HG02798 (cell line): ENCODE results near the gene CNTFR.

ENCODE experiments used
- ATAC-seq: cut with Tn5 transposase; IDR thresholded peaks from one replicate; pipeline ENCODE4 v1.9.1; 2021; ENCODE audit warnings: mild to moderate bottlenecking; ENCODE audit not compliant: unreplicated experiment, poor library complexity

Gene CNTFR

DNA sequence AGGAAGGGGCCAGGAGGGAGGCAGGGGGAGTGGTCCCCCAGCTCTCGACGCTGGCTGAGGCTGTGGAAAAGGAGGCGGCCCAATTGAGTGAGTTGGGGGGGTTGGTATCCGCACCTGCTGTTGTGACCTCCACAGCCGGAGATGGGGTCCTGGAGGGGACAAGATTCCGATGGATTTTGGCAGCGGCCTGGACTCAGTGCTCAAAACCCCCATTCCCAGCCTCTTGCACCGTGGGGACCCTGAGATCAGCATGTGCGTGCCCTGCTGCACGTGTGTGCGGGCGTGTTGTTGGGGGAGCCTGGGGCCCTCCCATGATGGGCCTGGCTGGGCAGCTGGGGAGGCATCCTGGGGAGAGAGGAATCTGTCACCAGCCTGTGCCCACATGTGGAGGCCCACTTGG, 15.0 kb downstream of the CNTFR start:
- no peak for ATAC-seq

- no peak for ATAC-seq
Measured at GRCh38 chr9:34573599-34574325, 15.8 kb downstream of the CNTFR start.

GRCh38 chr9:34572628-34573027, 16.9 kb downstream of the CNTFR start:
- no peak for ATAC-seq

GRCh38 chr9:34572092-34572491, 17.4 kb downstream of the CNTFR start:
- no peak for ATAC-seq

GRCh38 chr9:34571481-34571810, 18.1 kb downstream of the CNTFR start:
- ATAC-seq, result no peak

DNA sequence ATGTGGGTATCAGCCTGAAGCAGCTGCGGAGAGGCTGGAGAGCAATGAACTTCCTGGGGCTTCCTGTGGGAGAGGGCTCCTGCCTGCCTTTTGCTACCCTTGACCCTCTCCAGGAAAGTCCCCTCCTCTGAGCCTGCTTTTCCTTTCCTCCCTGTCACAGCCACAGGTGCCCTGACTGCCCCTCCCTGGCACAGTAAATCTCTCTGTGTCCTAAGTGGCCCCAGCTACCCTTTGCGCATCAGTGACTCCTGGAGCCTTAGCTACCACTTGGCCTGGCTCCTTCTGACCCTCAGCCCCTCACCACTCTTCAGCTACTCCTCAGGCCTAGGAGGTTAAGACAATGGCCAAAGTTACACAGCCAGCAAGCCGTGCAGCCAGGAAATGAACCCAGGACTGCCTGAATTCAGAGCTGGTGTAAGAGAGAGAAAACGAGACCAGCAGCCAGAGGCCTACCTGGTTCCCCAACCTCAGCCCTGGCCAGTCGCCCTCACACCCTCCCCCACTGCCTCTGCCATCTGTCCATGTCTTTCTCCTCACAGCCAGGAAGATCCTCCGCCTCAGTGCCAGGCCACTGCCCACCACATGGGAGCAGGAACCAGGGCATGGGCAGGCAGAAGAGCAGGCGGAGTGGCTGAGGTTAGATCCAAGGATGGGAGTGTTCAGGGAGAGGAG, 18.6 kb downstream of the CNTFR start:
- no peak for ATAC-seq

- no peak for ATAC-seq
Measured at GRCh38 chr9:34570376-34570775, 19.1 kb downstream of the CNTFR start.

GRCh38 chr9:34568774-34569173, 20.8 kb downstream of the CNTFR start:
- ATAC-seq, result no peak

GRCh38 chr9:34568133-34568532, 21.4 kb downstream of the CNTFR start:
- no peak for ATAC-seq

- no peak for ATAC-seq
Measured at GRCh38 chr9:34566972-34567371, 22.6 kb downstream of the CNTFR start.

DNA sequence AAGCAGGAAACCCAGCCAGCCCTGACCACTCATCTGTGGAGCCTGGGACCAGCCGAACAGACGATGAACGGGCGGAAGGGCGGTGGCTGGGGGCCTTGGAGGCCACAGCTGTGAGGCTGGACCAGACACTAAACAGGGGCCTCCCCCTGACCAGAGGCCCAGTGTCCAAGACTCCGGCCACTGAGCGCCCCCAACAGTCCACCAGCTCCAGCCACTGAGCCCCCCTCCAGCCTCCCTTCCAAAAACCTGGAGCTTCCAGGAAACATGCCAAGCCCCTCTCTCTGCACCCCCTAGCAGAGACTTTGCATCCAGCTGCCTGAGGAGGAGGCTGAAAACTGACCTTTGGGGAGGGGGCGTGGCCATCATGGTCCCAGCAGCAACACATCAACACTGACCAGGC, 23.2 kb downstream of the CNTFR start:
- ATAC-seq, result no peak

DNA sequence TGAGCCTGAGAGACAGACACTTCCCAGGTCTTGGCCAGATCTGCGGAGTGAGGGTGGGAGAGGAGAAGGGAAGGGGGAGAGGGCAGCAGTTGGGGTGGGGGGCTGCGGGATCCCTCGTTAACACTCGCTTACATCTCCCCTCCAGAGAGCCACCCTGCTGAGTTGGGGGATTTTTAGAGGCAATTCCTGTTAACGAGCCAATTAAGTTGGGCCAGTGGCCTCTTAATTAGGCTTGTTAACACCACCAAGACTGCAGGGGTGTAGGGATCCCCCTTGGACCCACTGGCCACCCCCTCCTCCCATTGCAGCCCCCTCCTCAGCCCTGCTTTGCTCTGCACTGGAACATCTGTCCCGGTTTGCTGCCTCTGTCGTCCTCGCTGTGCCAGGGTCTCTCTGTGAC, 23.7 kb downstream of the CNTFR start:
- ATAC-seq, result no peak

DNA sequence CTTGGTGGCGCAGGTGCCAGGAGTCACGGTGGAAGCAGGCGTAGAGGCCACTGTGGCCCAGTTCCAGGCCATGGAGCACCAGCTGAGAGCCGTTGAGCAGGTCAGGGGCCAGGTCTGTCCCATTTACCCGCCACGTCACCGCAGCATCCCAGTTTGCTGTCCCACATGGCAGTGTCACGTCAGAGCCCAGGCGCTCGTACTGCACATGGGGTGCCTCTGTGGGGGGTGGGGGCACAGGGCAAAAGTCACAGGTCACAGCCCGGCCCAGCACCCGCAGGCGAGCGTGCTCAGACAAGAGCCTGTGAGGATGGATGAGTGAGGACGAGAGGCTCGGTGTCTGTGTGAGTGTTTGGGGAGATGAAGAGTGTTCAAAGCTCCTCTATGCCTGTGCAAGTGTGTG, 24.9 kb downstream of the CNTFR start:
- no peak for ATAC-seq

DNA sequence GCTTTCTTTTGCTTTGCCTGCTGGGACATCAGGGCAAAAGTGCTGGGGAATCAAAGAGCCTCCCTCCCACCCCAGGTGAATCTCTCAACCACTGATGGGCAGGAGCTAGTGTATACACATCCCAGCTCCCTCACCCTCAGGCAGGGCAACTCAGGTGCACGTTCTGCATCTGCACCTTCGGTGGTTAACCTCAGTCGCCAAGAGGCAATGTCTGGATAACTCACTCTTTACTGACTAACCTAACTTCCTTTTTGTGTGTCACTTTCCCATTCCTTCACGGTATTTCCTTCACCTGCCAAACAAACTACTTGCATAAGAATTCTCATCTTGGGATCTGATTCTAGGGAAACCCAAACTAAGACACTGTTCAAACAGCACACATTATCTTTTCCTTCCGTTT, 26.3 kb downstream of the CNTFR start:
- no peak for ATAC-seq

DNA sequence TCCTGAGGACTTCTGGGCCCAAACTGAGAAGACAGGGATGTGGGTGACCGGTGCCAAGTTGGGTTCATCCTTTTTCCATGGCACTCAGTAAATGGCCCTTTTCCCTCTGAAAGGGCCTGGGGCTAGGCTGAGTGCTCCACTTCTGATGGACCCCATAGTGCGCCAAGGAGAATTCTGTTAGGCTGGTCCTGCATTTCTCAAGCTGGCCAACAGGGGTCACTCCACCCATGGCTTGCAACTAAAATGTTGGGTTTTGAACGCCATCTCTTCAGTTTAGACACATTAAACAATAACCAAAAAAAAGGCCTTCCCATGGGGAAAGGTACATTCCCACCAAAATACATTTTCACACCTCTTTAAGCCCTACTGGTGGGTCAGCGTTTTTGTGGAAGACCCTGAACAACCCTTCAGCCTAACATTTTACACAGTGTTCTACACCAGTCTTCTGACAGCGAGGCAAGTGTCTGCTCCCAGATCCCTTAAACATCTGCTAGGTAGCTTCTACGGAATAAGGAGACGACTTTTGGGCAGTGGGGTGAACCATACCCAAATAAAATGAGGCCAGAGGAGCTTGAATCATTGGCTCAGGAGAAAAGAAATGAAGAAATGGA, 27.3 kb downstream of the CNTFR start:
- ATAC-seq, result no peak

DNA sequence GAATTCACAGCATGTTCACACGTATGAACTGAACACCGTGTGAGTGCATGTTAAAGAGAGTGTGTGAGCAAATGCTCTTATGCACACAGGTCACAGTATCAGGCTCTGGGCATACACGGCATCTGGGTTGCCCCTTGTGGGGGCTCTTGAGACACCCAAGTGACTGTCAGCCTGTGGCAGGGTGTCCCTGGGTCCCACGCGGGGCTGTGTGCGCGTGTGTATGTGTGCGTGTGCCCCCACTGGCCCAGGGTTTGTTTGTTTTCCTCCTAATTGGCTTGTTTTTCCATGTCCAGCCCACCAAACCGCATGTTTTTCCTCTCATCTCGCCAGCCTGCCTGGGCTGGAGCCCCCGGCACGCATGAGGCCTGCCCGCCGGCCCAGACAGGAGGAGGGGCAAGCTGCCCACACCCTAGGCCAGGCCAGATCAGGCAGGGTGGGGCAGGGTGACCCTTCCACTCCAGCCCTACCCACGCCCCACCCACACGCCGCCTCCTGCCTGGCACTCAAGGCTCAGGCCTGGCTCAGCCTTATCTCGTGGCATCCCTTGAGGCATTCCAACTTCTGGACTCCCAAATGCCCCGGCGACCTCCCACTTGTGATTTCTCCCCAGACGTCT, 28.8 kb downstream of the CNTFR start:
- ATAC-seq, result no peak

- ATAC-seq, result no peak
Measured at GRCh38 chr9:34559624-34560455, 29.7 kb downstream of the CNTFR start.

DNA sequence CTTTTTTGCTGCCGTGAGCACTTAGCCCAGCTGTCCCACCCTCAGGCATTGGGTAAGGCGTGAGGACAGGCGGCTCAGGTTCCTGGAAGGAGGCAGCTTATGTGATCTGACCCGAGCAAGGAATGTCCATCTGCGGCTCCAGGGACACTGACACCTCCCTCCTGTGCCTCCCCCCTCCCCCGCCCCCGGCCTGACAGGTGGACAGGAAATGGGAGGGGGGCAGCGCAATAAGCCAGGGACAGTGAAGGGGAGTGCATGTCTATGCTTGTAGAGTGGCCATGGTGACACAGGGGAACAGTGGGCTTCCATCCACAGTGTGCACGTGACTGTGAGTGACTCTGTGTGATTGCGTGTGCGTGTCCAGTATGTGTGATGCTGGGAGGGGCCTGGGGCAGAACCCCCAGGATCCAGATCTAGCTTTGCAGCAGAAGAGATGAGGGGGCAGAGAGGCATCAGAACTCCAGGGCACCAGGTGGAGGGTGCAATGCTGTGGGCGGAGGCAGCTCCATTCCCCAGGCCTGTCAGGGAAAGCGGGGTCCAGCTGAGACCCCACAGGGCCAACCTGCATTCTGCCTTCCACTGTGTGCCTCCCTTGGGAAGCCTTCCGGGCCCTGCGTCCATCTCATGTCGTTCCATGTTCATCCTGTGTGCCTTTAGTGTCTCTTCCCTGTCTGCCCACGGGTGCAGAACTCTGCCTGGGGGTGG, 30.5 kb downstream of the CNTFR start:
- no peak for ATAC-seq

DNA sequence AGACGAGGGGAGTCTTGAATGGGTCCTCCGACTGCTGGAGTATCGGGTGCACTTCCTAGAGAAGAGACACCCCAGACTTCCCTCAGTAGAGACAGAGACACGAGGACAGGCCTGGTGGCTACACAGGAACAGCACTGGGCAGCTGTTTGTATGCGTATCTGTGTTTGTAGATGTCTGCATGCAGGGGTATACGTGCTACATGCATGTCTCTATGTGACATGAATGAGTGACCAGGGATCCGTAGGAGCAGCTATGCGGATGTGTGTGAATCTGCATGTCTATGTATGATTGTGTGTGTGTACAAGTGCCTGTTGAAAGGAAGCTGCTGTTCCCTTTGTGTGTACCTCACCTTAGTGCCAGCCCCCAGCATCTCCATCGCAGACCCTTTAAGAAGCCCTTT, 31.2 kb downstream of the CNTFR start:
- no peak for ATAC-seq
